Myocyte (in vitro differentiated cells): ENCODE data around the gene NUDT21. TPM values are rescaled to one million over a fixed set of nuclear protein-coding genes. Genes with fewer than 3 reads are reported as not detected.

Experiments
- DNase-seq: peaks from one replicate; pipeline ENCODE4 v3.0.0-alpha.2; 2012; ENCODE audit warnings: low read depth
- total RNA-seq: library from RNA; depleted of rRNA; stranded (reverse); fragments of >200 nt; gene quantifications from 2 replicates; pipeline ENCODE4 v1.2.3, GENCODE V29; 2014

NUDT21 gene
- total RNA-seq, 1 donor from 2014 or later, result 46.5 TPM

DNA sequence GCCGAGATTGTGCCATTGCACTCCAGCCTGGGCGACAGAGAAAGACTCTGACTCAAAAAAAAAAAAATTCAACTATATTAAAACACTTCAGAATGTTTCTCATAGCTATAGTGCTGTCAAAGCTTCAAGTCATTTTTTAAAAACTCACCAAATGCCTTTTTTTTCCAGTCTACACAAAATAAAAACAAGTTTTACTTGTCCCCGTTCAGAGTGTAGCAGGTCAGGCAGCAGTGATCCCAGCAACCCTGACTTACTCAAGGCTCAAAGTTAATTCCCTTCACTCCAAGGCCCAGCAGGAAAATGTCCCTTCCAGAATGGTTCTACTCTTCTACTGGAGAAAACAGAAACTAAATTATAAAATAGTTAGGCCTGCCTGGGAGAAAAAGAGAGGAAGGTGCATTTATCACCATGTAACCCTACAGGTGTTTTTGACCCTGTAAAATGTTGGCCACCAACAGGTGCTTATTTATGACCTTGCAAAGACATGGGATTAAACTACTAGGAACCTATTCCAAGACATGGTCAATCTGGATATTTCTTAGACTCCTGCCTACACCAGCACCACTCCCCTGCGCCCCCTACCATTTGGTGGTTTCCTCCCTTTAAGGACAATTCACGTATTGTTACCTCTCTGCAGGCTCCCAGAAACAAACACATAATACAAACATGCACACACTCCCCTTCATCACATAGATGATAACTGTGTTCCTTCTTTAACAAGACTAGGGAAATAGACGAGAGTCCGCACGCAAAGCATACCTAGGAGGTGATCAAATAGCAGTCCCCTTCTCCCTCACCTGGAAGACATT, 31.2 kb downstream of the NUDT21 start:
- DNase-seq, result no peak

DNA sequence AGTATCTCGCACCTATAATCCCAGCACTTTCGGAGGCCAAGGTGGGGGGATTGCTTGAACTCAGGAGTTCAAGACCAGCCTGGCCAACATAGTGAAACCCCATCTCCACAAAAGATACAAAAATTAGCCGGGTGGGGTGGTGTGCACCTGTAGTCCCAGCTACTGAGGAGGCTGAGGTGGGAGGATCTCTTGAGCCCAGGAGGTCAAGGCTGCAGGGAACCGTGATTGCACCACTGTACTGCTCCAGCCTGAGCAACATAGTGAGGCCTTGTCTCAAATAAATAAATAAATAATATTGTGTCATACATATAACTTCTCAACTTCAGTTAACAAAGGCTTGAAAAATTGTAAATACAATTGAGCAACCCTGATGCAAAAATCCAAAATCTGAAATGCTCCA, 34.0 kb downstream of the NUDT21 start:
- no peak for DNase-seq

DNA sequence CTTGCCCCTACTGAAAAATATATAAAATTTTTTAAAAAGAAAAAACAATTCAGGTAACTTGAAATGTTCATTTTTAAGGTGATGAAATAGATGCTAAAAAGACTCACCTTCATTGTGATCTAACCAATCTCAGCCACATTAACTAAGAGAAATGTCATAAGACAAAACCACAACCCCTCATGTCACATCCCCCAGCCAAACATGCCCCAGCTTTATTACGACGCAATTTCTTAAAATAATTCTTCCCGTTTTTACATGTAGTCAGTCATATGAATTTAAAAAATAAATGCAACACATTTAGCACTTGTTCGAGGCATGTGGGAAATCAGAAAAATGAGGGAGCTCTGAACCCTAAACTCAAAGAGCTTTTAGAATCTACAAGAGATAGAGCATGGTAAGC, 35.3 kb downstream of the NUDT21 start:
- DNase-seq, result no peak

DNA sequence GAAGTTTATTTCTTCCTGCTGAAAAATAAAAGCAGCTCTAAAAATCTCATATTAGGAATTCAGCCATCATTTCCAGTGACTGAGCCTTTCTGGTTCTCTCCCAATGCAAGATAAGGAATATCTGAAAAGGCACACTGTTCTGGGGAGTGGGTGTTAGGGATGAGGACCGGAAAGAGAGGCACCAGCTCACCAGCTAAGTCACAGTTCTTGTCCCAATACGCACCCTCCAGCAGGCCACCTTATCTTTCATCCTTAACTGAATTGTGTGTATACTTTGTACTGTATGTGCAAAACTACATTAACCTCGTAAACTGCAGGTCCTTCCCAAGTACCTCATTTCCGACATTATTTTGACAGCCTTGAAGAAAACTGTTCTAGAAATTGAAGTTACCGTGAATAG, 36.8 kb downstream of the NUDT21 start:
- DNase-seq, result no peak

DNA sequence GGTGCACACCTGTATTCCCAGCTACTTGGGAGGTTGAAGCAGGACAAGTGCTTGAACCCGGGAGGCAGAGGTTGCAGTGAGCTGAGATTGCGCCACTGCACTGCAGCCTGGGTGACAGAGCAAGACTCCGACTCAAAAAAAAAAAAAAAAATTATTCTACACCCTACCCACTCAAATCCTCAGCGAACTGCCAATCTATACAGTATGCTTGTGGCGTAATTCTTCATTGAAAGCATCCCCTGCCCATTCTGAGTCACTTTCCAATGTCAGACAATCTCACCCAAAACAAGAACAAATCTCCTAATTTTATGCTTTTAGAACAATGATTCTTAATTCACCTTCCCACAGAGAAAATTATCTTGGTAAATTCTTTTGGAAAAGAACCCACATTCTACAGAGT, 37.8 kb downstream of the NUDT21 start:
- no peak for DNase-seq

DNA sequence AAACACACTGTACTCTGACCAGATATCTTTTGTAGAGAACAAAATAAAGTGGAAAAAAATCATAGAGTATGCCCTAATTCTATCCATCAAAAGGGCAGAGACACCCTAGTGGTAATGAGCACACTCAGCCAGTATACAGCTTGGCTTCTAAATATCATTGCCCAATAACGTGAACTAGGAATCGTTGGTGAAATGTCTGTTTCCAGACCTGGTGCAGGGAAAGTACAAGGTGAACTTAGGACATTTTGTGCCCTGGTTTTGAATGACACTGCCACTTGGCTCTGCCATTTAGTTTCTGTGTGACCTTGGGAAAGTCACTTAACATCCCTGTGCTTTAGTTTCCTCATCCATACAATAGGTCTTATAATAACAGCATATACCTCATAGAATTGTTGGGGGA, 39.5 kb downstream of the NUDT21 start:
- no peak for DNase-seq

DNA sequence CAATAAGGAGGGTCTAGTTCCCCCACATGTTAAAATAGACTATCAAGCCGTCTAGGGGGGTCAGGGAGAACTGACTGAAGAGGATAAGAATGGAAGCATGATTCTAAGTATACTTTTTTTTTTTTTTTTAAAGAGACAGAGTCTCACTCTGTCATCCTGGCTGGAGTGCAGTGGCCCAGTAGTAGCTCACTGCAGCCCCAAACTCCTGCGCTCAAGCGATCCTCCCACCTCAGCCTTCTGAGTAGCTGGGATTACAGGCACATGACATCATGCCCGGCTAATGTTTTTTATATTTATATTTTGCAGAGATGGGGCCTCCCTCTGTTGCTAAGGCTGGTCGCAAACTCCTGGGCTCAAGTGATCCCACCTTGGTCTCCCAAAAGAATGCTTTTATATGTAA, 40.0 kb downstream of the NUDT21 start:
- DNase-seq, result no peak

DNA sequence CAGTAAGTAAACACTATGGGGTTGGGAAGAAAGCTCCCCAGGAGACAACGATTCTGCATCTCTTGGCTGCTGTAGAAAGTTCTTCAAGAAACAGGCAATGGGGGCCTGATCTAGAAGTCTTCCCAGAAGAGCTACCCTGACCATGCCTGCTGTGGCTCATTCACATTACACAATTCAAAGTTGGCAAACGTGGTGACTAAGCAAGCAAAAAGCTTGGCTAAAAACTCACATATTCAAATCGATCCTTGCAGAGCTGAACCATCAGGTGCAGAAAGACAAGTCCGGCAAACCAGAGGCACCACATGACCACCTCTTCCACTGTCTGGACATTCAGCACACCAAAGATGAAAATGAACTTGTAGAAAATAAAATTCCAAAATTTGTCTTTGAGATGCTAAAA, 41.9 kb downstream of the NUDT21 start:
- no peak for DNase-seq

DNA sequence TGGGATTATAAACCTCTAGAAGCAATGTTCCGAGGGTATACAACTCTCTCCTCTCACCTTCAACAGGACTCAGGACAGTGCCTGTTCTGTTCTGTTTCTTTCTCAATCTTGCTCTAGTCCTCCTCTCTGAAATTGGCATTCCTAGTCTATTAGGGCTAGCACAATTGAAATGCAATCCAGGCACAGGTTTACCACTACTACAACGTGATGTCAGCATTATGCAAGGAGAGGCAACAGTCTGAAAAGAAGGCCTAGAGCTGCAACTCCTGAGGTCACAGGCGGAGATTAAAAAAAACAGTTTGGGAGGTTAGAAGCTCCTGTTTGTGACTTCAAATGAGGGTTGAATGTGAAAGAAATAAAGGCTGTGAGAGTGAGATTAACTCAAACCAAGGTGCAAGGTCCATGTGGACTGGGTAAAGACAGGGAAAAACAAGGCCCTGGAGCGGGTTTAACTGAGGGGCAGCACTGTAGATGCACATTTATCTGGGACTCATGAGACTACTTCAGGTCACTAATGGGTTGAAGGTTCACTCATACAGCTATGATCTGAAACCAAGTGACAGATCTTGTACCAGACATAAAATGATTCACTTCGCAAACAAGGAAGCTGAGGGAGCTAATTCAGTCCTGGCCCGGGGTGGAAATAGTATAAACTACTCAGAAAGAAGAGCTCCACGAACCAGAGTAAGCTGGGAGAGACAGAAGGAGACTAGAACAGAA, 42.6 kb downstream of the NUDT21 start:
- no peak for DNase-seq

DNA sequence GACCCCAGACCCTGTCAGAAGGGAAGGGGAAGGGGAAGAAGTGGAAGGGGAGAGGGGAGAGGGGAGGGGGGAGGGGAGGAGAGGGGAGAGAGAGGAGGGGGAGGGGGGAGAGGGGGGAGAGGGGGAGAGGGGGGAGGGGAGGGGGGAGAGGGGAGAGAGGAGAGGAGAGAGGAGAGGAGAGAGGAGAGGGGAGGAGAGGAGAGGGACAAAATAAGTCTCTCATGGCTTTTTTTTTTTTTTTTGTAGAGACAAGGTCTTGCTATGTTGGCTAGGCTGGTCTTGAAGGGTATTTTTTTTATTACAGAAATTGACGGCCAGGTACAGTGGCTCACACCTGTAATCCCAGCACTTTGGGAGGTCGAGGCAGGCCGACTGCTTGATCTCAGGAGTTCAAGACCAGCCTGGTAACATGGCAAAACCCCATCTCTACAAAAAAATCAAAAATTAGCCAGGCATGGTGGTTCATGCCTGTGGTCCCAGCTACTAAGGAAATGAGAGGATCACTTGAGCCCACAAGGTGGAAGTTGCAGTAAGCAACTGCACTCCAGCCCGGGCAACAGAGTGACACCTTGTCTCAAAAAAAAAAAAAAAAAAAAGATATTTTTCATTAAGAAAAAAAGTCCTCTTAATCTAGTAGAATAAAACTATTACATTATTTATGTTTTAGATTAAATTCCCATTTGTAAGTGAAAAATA, 45.0 kb downstream of the NUDT21 start:
- no peak for DNase-seq

DNA sequence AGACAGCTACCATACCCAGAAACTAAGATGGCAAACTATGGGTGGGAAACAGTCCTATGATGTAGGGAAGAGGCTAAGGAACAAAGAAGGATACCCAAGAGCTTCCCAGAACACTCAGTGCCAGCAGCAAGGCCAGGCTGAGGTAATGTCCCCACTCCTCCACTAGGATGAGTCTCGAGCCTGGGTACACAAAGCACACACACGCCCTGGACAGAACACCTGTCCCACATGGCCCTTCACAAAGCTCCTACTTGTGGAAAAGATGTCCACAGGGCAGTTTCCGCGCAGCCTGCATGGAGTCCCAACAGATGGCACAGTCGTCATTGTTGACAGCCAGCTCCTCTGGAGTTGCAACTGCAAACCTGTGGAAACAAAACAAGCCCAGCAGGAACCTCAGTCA, 49.6 kb downstream of the NUDT21 start:
- peak; percentile 72 for DNase-seq

DNA sequence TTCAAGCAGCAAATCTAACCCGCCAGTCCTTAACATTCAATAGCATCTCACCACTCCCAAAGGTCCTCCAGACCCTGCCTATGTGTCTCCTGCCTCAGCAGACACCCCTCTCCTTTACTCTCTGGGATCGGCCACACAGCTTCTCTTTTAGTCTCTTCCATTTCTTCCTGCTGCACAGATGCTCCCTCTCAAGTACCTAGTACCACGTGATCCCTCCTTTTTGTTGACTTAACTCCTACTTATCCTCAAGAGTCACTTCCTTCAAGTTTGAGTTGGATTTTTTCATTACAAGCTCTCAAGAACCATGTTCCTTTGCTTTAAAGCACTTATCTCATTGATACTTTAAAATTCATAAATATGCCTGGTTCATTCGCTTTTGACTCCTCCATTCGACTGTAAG, 50.7 kb downstream of the NUDT21 start:
- no peak for DNase-seq

DNA sequence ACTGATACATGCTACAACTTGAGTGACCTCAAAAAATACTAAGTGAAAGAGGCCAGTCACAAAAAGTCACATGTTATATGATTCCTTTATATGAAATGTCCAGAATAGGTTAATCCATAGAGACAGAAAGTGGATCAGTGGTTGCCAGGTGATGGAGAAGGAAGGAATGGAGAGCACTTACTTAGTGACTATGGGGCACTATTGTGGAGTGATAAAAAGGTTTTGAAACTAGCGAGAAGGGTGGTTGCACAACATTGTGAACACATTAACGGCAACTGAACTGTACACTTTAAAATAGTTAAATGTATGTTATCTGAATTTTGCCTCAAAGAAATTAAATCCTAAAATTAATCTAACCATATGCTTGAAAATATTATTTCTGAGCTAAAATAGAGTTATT, 51.6 kb downstream of the NUDT21 start:
- no peak for DNase-seq

DNA sequence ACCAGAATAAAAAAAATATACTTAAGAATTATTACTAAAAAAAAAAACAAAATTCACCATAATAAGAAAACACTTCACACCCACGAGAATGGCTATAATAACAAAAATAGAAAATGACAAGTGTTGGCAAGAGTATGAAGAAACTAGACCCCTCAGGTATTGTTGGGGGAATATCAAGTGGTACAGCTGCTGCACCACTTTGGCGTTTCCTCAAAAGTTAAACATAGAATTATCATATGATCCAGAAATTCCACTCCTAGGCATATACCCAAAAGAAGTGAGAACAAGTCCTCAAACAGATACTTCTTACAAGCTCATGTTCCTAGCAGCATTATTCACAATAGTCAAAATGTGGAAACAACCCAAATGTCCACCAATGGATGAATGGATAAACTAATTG, 52.1 kb downstream of the NUDT21 start:
- DNase-seq, result peak; percentile 69

DNA sequence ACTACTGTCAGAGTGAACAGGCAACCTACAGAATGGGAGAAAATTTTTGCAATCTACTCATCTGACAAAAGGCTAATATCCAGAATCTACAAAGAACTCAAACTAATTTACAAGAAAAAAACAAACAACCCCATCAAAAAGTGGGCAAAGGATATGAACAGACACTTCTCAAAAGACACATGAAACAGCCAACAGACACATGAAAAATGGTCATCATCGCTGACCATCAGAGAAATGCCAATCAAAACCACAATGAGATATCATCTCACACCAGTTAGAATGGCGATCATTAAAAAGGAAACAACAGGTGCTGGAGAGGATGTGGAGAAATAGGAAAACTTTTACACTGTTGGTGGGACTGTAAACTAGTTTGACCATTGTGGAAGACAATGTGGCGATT, 54.4 kb downstream of the NUDT21 start:
- DNase-seq, result peak; percentile 56

DNA sequence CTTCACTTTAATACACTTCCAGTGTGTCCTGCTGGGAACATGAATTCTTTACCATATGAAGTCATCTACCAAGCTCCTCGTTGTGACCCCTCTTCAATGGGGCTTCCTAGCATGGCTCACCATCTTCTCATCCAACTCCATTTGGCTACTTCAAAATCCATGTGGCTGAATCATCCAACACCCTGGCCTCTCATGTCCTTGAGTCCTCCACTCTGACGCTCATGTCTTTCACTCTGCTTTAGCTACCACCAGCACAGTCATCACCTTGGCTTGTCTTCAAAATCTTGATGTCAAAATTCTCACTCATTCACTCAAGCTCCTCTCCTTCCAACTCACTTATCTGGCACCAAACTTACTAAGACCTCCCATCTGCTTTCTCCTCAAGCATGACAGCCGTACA, 61.6 kb downstream of the NUDT21 start:
- peak; percentile 59 for DNase-seq

DNA sequence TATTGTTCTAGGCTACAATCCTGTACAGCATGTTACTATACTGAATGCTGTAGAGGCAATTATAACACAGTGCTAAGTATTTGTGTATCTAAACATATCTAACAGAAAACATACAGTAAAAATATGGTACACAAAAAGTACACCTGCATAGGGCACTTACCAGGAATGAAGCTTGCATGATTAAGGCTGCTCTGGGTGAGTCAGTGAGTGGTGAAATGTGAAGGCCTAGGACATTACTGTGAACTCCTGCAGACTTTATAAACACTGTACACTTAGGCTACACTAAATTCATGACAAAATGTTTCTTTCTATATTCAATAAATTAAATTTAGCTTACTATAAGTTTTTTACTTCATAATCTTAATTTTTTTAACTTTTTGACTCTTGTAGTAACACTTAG, 62.9 kb downstream of the NUDT21 start:
- DNase-seq, result no peak

DNA sequence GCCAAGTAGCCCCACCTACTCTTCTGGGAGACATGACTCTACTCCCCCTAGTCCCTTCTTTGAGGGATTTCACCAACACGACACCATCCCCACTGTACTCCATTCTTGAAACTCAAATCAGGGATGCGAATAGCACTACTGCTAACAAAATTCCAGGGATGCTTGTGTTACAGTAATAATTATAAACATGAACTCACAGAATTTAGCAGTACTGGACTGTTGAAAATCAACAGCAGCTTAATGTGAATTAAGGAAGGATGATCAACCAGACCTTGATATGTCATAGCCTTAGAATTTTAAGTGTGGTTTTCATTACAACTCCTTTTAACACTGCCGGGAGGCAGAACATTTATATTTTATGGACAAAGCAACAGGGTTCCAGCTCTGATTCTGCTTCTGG, 63.7 kb downstream of the NUDT21 start:
- no peak for DNase-seq

DNA sequence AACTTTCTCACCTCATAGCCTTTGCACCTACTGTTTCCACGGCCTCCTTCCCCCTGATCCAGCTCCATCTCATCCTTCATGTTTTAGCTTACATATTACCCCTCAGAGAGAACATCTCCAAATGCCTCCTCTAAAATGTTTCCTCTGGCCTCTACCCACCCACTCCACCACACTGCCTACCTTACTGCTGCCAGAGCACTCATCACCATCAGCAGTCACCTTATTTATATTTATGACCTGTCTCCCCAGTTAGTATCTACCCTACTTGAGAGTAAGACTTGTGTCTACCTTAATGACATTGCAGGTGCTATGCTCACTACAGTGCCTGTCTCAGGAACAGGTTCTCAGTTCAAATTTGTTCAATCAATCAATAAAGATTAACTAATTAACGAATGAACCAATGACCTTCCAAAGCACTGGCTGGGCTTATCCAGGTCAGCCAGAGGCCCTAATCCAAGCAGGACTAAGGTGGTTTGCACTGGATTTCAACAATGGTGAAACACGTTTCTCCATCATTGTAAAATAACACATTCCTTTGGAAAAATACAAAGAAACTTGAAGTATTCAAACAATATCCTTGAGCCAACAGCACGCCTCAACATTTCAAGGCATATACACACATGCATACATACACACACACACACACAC, 66.9 kb downstream of the NUDT21 start:
- DNase-seq, result no peak

DNA sequence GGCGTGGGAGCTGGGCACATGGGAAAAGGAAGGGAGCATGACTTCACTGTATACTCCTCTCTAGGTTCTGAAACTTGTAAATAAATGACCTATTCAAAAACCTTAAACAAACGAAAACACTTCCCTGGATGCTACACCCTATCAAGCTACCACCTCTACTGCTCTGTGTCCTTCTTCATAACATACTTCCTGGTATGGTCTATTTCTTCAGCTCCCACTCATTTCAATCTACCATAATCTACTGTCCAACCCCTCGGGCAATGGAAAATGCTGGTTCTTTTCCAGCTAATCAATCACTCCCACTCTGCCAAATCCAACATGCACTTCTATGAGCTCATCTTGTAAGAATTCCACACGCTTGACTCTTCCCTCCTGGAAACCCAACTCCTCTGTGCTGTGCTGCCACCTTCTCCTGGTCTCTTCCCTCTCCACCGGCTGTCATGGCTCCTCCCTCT, 68.2 kb downstream of the NUDT21 start:
- no peak for DNase-seq

DNA sequence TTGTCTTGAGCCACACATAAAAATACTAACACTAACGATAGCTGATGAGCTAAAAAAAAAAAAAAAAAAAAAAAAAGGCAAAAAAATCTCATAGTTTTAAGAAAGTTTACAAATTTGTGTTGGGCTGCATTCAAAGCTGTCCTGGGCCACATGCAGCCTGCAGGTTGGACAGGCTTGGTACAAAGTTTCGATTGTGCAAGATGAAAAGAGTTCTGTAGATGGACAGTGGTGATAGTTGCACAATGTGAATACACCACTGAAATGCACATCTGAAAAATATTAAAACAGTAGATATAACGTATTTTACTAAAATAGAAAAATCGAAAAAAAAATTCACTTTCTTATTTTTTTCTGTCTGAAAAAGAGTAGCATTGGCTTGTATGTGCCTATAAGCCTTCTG, 68.7 kb downstream of the NUDT21 start:
- no peak for DNase-seq
